NCI-H526 treated with DMSO at 0.1 percent for 48 hours (cell line): Measurements from ENCODE around the gene MAST4.
"Not testable (repeated sequence)": the region's sequence is repeated elsewhere in the genome, so short reads cannot be mapped to it uniquely, and the experiment has no call there.

Experiments
- DNase-seq: peaks from one replicate; lab custom pipeline; 2025; lab: John Stamatoyannopoulos, UW

MAST4 gene

GRCh38 chr5:66810151-66810550 is 214.0 kb downstream of the MAST4 start:
- no peak for DNase-seq

DNA sequence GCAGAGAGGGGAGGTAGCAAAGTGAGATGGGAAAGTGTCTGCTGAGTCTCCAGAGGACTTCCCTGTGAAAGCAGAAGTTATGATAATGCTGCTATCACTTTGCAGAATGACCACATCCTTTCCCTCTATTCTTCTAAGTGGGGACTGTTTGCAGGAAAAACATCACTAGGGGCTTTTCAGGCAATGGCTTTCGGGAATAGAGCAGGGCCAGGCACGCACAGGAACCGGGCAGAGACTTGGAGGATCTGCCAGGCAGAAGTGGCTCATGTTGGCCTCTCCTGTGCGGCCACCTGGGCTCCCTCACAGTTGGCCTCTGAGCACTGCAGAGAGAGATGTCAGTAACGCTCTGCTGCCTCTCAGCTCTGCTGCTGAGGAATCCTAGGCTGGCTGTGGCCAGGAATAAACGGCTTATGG is 214.7 kb downstream of the MAST4 start:
- no peak for DNase-seq

- no peak for DNase-seq
Observed at GRCh38 chr5:66812291-66812690, 216.1 kb downstream of the MAST4 start.

- DNase-seq: no peak
Observed at GRCh38 chr5:66813306-66813705, 217.1 kb downstream of the MAST4 start.

DNA sequence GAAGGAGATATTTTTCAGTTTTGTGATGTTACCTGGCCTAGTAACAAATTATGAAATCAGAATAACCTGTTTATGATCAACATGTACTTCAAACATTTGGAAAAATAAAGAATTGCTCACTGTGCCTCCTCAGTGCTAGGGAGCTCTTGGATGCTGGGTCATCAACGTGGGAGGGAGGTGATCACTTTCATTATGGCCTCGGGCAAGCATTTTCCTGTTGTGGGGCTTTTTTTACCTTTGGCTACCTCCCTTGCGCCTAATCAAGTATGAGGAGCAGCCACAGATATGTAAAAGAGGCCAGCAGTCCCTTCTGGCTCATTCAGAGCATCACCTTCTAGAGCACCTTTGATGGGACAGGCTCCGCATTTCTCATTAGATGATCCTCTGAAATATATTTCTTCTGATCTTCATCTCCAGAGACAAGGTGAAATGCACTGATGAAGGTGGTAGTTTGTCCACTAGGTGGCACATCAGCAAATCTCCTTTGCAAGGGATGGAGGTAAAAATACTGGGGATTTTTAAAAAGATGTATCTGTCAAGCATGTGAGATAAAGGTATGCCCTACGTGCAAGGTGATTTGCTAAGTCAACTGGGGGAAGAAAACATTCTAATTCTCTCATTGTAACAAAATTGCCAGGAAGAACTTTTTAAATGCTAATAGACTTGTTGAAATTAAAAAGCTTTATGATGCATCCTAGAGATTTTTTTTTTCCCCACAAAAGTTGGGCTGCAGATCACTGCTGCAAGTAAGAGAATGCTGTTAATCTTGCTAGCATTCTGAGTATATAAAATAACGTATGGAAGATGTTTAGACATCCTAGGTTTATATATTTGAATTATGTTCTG is 218.2 kb downstream of the MAST4 start:
- DNase-seq: no peak

GRCh38 chr5:66818304-66818934 is 222.2 kb downstream of the MAST4 start:
- no peak for DNase-seq

GRCh38 chr5:66818935-66819328 is 222.7 kb downstream of the MAST4 start:
- DNase-seq: no peak

DNA sequence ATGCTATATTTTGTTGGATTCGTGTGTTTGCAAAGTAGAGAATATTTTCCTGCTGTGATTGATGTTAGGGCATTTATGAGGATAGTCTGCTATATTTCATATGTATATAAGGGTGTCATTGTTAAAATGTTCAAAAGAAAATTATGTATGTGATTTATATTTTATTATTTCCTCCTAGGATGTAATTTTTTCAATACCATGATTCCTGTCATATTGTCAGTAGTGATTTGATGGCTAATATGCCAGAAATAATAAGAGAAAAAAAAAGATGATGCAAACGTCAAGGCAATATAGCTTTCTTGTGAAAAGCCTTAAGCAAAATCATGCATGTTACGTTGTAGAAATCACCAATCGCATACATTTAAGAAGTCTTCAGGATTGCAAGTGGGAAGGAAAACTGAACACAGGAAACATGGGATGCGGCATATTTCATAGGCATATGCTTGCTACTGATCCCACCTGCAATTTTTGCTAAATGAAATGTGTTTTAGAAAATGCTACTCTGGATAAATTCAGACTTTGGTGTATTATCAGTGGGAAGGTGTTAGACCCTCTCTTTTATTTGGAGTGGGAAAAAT is 224.5 kb downstream of the MAST4 start:
- no peak for DNase-seq

GRCh38 chr5:66821688-66822429 is 225.7 kb downstream of the MAST4 start:
- DNase-seq: no peak

- DNase-seq: not testable (repeated sequence)
Observed at GRCh38 chr5:66822906-66823305, 226.7 kb downstream of the MAST4 start.

DNA sequence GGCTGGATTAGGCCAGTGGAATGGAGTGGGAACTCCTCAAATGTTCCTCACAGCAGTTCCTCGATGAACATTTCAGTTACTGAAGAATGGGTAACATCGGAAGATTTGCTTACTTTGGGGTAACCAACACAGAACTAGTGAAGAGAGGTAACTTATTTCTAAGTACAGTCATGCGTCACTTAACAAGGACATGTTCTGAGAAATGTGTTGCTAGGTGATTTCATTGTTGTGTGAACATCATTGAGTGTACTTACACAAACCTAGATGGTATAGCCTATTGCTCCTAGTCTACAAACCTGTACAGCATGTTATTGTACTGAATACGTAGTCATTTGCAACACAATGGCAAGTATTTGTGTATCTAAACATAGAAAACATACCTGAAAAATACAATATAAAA is 228.3 kb downstream of the MAST4 start:
- no peak for DNase-seq

DNA sequence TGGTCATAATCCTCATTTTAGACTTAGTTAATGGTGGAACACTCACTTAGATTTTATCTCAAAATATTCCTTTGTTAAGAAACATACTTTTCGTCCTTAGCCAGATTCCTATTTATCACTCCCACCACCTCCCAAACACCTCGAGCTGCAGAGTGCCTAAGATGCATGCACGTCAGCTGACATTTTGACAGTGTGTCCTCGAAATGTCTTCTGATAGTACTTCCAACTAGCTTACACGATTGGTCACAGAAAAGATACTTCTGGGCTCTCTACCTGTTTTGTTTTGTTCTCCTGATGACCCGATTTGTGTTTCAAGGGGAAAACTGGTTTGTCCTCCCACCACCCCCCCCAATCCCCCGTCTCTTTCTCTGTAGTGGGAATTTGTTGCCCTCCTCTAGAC is 230.1 kb downstream of the MAST4 start:
- no peak for DNase-seq

GRCh38 chr5:66826696-66827095 is 230.5 kb downstream of the MAST4 start:
- no peak for DNase-seq

- DNase-seq: no peak
Observed at GRCh38 chr5:66828046-66828547, 231.9 kb downstream of the MAST4 start.

DNA sequence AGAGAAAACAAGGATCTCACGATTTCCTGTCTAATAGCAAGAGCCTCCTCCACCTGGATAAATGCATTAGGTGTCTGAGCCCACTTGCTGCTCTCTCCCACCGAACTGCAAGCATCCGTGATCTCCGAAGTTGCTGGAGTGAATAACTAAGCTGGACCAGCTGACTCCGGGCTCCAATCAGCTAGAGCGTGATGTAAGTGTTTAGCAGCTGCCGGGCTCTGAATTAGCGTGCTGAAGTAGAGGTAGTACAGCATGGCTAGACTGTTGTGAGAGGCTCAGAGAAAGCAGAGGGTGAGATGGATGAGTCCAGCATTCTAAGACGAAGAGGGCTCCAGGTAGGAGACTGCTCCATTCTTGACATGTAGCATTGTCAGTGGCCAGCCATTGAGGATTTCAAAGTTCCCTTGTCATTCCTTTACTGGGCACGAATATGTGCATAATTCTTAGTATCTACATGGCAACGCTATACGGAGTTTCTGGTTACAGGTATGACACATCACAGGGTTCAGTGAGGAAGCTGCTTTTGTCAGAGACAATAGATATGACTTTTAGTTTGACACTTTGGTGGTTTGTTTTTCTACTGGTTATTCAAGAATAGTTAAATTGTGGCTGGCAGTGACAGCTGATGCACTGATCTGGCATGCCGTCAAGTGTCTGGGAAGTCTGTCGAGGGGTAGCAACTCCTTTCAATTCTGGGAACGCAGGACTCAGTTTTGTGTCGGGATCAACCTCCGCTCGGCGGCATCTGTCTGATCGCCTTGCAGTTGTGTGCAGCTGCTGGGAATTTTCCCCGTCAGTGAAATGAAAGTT is 232.6 kb downstream of the MAST4 start:
- DNase-seq: peak; percentile 48

DNA sequence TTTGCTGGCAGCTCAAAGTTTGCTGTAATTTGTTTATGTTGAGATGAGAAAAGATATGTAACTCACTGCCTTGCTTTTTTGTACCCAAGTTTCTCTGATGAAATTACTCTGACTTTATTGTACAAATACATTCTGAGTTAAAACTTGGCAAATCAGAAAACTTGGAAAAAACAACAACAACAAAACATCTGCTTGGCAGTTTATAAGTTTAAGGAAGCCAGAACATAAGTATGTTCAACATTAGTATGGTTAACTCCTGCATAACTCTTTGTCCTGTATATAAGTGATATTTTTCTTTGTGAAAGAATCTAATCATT is 233.1 kb downstream of the MAST4 start:
- no peak for DNase-seq

DNA sequence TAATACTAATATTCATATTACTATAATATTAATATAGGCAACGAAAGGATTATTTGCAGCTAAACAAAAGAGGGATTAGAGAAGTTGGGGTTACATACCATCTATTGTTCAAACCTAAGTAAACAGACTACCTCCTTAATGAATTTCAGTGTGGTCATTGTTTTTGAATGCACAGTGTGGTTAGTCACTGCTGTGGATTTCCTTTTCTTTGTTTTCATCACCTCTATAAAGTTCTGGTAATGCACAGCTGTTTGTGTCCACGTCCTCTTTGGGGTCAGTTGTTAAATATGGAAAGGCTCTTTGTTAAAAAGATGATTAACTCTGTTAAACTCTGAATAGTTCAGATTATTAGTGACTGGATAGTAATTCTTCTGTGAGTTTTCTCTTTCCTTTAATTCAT is 233.6 kb downstream of the MAST4 start:
- no peak for DNase-seq

- no peak for DNase-seq
Observed at GRCh38 chr5:66830636-66831035, 234.4 kb downstream of the MAST4 start.

GRCh38 chr5:66839636-66840185 is 243.5 kb downstream of the MAST4 start:
- no peak for DNase-seq

- no peak for DNase-seq
Observed at GRCh38 chr5:66840511-66841013, 244.4 kb downstream of the MAST4 start.

GRCh38 chr5:66841264-66841663 is 245.1 kb downstream of the MAST4 start:
- DNase-seq: no peak
